ENCODE measurements around the gene UNC119B. TPM values are rescaled to one million over a fixed set of nuclear protein-coding genes. Genes with fewer than 3 reads are reported as not detected.

Gene UNC119B
- total RNA-seq, 1 experiment from 2014 or later = 33.8 TPM

DNA sequence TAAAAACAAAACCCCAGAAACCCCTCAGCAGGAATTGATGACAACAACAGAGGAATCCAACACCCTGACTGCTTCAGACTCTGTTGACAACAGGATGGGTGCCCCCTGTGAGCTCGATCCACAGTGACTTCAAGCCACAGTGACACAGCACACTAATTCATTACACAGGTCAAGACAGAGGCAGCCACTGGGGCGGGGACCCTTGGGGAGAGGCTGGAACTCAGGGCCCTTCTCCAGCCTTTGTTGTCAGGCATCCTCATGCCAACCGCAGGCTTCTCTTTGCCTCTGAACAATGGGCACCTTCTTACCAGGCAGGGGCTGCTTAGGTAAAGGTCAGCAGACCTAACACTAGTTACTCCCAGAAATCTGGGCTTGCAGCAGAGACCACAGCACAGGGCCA is 53.0 kb downstream of the UNC119B start:
- CTCF ChIA-PET = no interaction called here
- POLR2A ChIA-PET = no interaction called here
- Histone ChIP-seq H3K27ac (ENCODE audit: low read depth, low read length) (no peak overlapping the region), H3K9ac (ENCODE audit: low read length) (no peak overlapping the region), H3K79me2 (ENCODE audit: insufficient read depth, low read length) (no peaks in the 10 kb centered on the region), H3K36me3 (ENCODE audit: control insufficient read depth in 1 of 2, insufficient read depth in 2 of 2, low read length in 2 of 2) (peaks cover 7 to 13% of the 10 kb centered on the region in 2 experiments; a peak in 2 of 4 replicates), H3K9me3 (ENCODE audit: control insufficient read depth in 1 of 2, insufficient read depth in 1 of 2, low read depth in 1 of 2, low read length in 2 of 2) (no peaks in the 10 kb centered on the region), H4K20me1 (ENCODE audit: insufficient read depth) (no peaks in the 10 kb centered on the region), H3K4me1 (ENCODE audit: control insufficient read depth in 1 of 2, insufficient read depth in 2 of 2, low read length in 2 of 2) (no peaks in the 10 kb centered on the region), H3K4me3 (replicated peaks in 1 of 2; ENCODE audit: low read depth in 1 of 2, low read length in 2 of 2) (no peak overlapping the region), H3K4me2 (ENCODE audit: low read length) (no peak overlapping the region), H3K27me3 (ENCODE audit: insufficient read depth, low read length) (no peaks in the 10 kb centered on the region), H2AFZ (ENCODE audit: low read depth, low read length, poor library complexity, severe bottlenecking) (no peak overlapping the region), H3K9me2 (ENCODE audit: insufficient read depth) (no peaks in the 10 kb centered on the region)
- intact Hi-C loops (cut with micrococcal nuclease) = no loop called here
- no TSS peak for BruUV-seq (replicated peaks)
- DNase-seq (ENCODE audit: low read depth, low spot score) = no peak
- no peak for ATAC-seq
- RAD21 ChIA-PET (ENCODE audit: low non-redundant PET in 1 of 2, low total read pairs in 2 of 2, uncharacterized antibody in 2 of 2, unreplicated experiment in 2 of 2) = no interaction called here
- TF ChIP-seq EGR1 (IDR thresholded peaks at IDR 0.05; ENCODE audit: low read depth) = no peak
- no peak for TF ChIP-seq SP1 (IDR thresholded peaks at IDR 0.05; ENCODE audit: low read depth)
- TF ChIP-seq POLR2A (IDR thresholded peaks at IDR 0.05; ENCODE audit: borderline replicate concordance, extremely low read depth, insufficient read depth, insufficient read length) = no peak
- TF ChIP-seq POLR2AphosphoS5 (IDR thresholded peaks at IDR 0.05; ENCODE audit: low read depth, low read length) = no peak
- no peak for TF ChIP-seq SIN3A (IDR thresholded peaks at IDR 0.05; ENCODE audit: low read depth)
- TF ChIP-seq YY1 (IDR thresholded peaks at IDR 0.05; ENCODE audit: extremely low read depth, insufficient replicate concordance, low read depth, low read length) = no peak
- no peak for TF ChIP-seq FOSL1 (IDR thresholded peaks at IDR 0.05; ENCODE audit: low read depth)
- TF ChIP-seq TCF7L2 (IDR thresholded peaks at IDR 0.05; ENCODE audit: borderline replicate concordance, extremely low read depth, insufficient read depth, insufficient read length) = no peak
- TF ChIP-seq JUND (IDR thresholded peaks at IDR 0.05) = no peak
- TF ChIP-seq, protein P1, sequence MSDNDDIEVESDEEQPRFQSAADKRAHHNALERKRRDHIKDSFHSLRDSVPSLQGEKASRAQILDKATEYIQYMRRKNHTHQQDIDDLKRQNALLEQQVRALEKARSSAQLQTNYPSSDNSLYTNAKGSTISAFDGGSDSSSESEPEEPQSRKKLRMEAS (IDR thresholded peaks at IDR 0.05) = no peak
- TF ChIP-seq ELF1 (IDR thresholded peaks at IDR 0.05; ENCODE audit: borderline replicate concordance, low read depth) = no peak
- TF ChIP-seq, protein P2, sequence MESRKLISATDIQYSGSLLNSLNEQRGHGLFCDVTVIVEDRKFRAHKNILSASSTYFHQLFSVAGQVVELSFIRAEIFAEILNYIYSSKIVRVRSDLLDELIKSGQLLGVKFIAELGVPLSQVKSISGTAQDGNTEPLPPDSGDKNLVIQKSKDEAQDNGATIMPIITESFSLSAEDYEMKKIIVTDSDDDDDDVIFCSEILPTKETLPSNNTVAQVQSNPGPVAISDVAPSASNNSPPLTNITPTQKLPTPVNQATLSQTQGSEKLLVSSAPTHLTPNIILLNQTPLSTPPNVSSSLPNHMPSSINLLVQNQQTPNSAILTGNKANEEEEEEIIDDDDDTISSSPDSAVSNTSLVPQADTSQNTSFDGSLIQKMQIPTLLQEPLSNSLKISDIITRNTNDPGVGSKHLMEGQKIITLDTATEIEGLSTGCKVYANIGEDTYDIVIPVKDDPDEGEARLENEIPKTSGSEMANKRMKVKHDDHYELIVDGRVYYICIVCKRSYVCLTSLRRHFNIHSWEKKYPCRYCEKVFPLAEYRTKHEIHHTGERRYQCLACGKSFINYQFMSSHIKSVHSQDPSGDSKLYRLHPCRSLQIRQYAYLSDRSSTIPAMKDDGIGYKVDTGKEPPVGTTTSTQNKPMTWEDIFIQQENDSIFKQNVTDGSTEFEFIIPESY (IDR thresholded peaks at IDR 0.05; ENCODE audit: extremely low read depth, insufficient replicate concordance, low read length) = no peak
- TF ChIP-seq, protein P3, sequence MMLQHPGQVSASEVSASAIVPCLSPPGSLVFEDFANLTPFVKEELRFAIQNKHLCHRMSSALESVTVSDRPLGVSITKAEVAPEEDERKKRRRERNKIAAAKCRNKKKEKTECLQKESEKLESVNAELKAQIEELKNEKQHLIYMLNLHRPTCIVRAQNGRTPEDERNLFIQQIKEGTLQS (IDR thresholded peaks at IDR 0.05) = no peak
- no peak for TF ChIP-seq RAD21 (IDR thresholded peaks at IDR 0.05; ENCODE audit: low read depth)
- no peak for TF ChIP-seq SRF (IDR thresholded peaks at IDR 0.05; ENCODE audit: low read depth)

All from HCT116 (cell line).